Measurements from ENCODE around the gene METTL24. TPM values are rescaled to one million over a fixed set of nuclear protein-coding genes. Genes with fewer than 3 reads are reported as not detected.
"Not testable (repeated sequence)": the region's sequence is repeated elsewhere in the genome, so short reads cannot be mapped to it uniquely, and the experiment has no call there.

The METTL24 gene
- total and polyA plus RNA-seq, 2 experiments from 2014 or later = not detected

DNA sequence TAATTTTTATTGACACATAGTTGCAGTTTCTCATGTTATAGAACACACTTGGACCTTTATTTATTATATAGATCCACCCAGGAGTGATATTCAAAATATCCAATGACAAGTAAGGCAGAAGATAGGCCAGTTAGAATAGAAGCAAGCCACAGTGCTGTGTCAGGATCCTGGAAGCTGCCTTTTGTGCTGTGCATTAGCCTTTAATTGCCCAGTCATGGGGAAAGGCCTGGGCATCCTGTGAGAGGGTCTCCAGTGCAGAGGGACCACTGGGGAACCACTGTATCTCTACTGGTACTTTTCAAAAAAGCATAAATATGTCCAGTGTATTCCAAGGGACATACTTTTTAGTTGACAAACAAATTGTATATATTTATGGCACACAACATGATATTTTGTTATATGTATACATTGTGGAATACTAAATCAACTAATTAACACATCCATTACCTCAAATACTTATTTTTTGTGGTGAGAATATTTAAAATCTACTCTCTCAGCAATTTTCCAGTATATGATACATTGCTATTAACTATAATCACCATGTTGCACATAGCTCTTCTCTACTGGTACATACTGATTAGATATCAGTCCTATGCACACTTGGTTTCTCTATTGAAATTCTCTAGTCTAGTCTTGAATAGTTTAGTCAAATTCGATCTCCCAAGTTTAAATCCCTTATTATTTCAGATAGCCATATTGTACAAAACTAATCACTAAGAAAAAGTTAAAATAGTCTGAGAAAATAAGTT lies 118.4 kb downstream of the METTL24 start:
- DNase-seq = no peak
- Histone ChIP-seq H3K4me3 (no peak overlapping the region), H3K27ac (no peak overlapping the region), H4K20me1 (ENCODE audit: insufficient read depth) (no peaks in the 10 kb centered on the region), H3K9ac (no peak overlapping the region), H3K4me2 (ENCODE audit: unreplicated experiment) (no peak overlapping the region), H3K9me3 (ENCODE audit: low read depth) (no peaks in the 10 kb centered on the region), H2AFZ (no peak overlapping the region), H3F3A (ENCODE audit: insufficient read depth) (no peaks in the 10 kb centered on the region), H3K79me2 (ENCODE audit: insufficient read depth) (no peaks in the 10 kb centered on the region), H3K9me2 (ENCODE audit: insufficient read depth) (no peaks in the 10 kb centered on the region), H3K36me3 (ENCODE audit: low read depth) (0 out of 2 replicates have a peak, but pooled peaks cover 4% of the 10 kb centered on the region), H3K27me3 (replicated peaks; ENCODE audit: insufficient read depth) (no peaks in the 10 kb centered on the region), H3K4me1 (ENCODE audit: insufficient read depth) (no peaks in the 10 kb centered on the region)
- WGBS, 2 experiments (ENCODE audit: low coverage in 1 of 2, low lambda C conversion rate in 2 of 2, missing lambda C conversion rate in 2 of 2) = 98 to 100% methylated on average over 1 of the region's 1 CpG
- TF ChIP-seq EZH2phosphoT487 (IDR thresholded peaks at IDR 0.05; ENCODE audit: insufficient read depth, low read depth) (no peak), EZH2 (IDR thresholded peaks at IDR 0.05; ENCODE audit: insufficient read depth, poor library complexity, severe bottlenecking) (no peak)
- in situ Hi-C loops (cut with MboI) = no loop called here

DNA sequence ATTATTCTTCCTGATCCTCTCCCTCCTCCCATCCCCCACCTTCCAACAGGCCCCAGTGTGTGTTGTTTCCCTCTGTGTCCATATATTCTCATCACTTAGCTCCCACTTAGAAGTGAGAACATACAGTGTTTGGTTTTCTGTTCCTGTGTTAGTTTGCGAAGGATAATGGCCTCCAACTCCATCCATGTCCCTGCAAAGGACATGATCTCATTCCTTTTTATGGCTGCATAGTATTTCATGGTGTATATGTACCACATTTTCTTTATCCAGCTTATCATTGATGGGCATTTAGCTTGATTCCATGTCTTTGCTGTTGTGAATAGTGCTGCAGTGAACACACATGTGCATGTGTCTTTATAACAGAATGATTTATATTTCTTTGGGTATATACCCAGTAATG lies 122.1 kb downstream of the METTL24 start:
- H3K79me2 ChIP-seq (ENCODE audit: insufficient read depth); H2AFZ ChIP-seq; H3K27ac ChIP-seq; H3K4me3 ChIP-seq; H3K9me3 ChIP-seq (ENCODE audit: low read depth); H3K9ac ChIP-seq; H3K9me2 ChIP-seq (ENCODE audit: insufficient read depth); H3K4me2 ChIP-seq (ENCODE audit: unreplicated experiment); H3K36me3 ChIP-seq (ENCODE audit: low read depth); in situ Hi-C loops (cut with MboI); H4K20me1 ChIP-seq (ENCODE audit: insufficient read depth); DNase-seq; H3F3A ChIP-seq (ENCODE audit: insufficient read depth); H3K27me3 ChIP-seq (replicated peaks; ENCODE audit: insufficient read depth): not testable (repeated sequence)
- H3K4me1 ChIP-seq (ENCODE audit: insufficient read depth) = peaks cover 11% of the 10 kb centered on the region
- WGBS, 2 experiments (ENCODE audit: low coverage in 1 of 2, low lambda C conversion rate in 2 of 2, missing lambda C conversion rate in 2 of 2) = 100% methylated on average over 1 of the region's 1 CpG

DNA sequence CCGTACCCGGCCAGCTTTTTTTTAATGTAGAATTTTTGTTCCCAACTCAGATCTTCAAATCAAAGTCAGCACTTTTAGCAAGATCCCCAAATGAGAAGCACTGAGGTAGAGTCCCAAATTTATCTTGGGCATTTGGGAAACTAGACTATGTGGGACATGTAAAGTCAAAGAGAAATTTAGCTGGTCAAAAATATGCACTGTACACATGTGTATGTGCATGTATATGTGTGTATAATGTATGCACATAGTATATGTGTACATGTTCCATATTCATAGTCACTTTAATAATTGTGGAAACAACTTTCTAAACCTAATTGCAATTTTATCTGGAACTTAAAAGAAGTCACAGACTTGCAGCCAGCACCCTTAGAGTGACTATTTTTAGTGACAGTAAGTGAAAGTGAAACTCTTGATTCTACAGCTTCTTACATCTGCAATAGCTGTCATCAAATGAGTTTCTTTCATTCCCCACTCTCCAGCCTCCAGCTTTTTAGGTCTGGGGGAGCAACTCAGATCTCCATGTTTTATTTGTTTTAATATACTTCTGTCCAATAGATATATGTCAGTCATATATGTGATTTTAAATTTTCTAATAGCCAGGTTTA lies 124.3 kb downstream of the METTL24 start:
- Histone ChIP-seq H3K4me1 (ENCODE audit: insufficient read depth) (peaks cover 11% of the 10 kb centered on the region), H3K27me3 (replicated peaks; ENCODE audit: insufficient read depth) (no peaks in the 10 kb centered on the region), H3K79me2 (ENCODE audit: insufficient read depth) (no peaks in the 10 kb centered on the region), H2AFZ (no peak overlapping the region), H3K27ac (no peak overlapping the region), H3F3A (ENCODE audit: insufficient read depth) (peaks cover 10% of the 10 kb centered on the region; the same call in 1 of the 2 replicates), H3K9me2 (ENCODE audit: insufficient read depth) (no peaks in the 10 kb centered on the region), H3K4me3 (no peak overlapping the region), H3K36me3 (ENCODE audit: low read depth) (peaks cover 11% of the 10 kb centered on the region), H3K4me2 (ENCODE audit: unreplicated experiment) (no peak overlapping the region), H4K20me1 (ENCODE audit: insufficient read depth) (no peaks in the 10 kb centered on the region), H3K9me3 (ENCODE audit: low read depth) (no peaks in the 10 kb centered on the region), H3K9ac (no peak overlapping the region)
- in situ Hi-C loops (cut with MboI) = no loop called here
- WGBS, 2 experiments (ENCODE audit: low coverage in 1 of 2, low lambda C conversion rate in 2 of 2, missing lambda C conversion rate in 2 of 2) = 94 to 97% methylated on average over 2 of the region's 2 CpGs
- DNase-seq = peak; percentile 30
- TF ChIP-seq EZH2 (IDR thresholded peaks at IDR 0.05; ENCODE audit: insufficient read depth, poor library complexity, severe bottlenecking) (no peak), EZH2phosphoT487 (IDR thresholded peaks at IDR 0.05; ENCODE audit: insufficient read depth, low read depth) (no peak)

DNA sequence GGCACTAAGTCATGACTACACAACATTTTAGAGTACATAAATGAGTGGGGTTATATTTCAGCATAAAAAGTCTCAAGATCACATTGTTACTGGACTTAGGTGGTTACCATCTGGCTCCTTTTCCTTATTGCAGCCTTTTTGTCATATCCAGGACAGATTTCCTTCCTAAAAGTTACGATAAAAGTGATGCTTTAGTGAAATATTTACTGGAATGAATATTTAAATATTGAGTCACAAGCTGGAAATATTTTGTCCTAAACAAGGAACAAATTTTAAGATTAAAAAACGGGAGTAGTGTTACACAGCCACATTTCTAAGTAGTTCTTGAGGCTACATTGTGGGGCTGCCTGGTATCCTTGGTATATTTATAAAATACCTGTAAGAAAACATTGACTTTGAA lies 125.7 kb downstream of the METTL24 start:
- in situ Hi-C loops (cut with MboI) = no loop called here
- no peak for TF ChIP-seq EZH2phosphoT487 (IDR thresholded peaks at IDR 0.05; ENCODE audit: insufficient read depth, low read depth)
- no peak for TF ChIP-seq EZH2 (IDR thresholded peaks at IDR 0.05; ENCODE audit: insufficient read depth, poor library complexity, severe bottlenecking)
- peak overlapping the region; percentile 63 for H3K27ac ChIP-seq

More for the DNA sequence above, 125.7 kb downstream of the METTL24 start:
- no peaks in the 10 kb centered on the region for H3K27me3 ChIP-seq (replicated peaks; ENCODE audit: insufficient read depth)
- 6 to 8% methylated on average over 2 of the region's 2 CpGs for WGBS, 2 experiments (ENCODE audit: low coverage in 1 of 2, low lambda C conversion rate in 2 of 2, missing lambda C conversion rate in 2 of 2)
- H3K9ac ChIP-seq = no peak overlapping the region
- H3K9me2 ChIP-seq (ENCODE audit: insufficient read depth) = no peaks in the 10 kb centered on the region
- no peaks in the 10 kb centered on the region for H3K79me2 ChIP-seq (ENCODE audit: insufficient read depth)
- H4K20me1 ChIP-seq (ENCODE audit: insufficient read depth) = no peaks in the 10 kb centered on the region
- no peaks in the 10 kb centered on the region for H3K9me3 ChIP-seq (ENCODE audit: low read depth)
- H2AFZ ChIP-seq = no peak overlapping the region
- H3K4me1 ChIP-seq (ENCODE audit: insufficient read depth) = peaks cover 11% of the 10 kb centered on the region
- peak overlapping the region; percentile 27 for H3K4me2 ChIP-seq (ENCODE audit: unreplicated experiment)
- H3K36me3 ChIP-seq (ENCODE audit: low read depth) = peaks cover 13% of the 10 kb centered on the region
- DNase-seq = peak; percentile 66
- peaks cover 10% of the 10 kb centered on the region; the same call in 1 of the 2 replicates for H3F3A ChIP-seq (ENCODE audit: insufficient read depth)
- H3K4me3 ChIP-seq = no peak overlapping the region
